HPDE6-E6E7 (cell line): ENCODE measurements around the gene VARS1.
A peak's percentile ranks its signal among the peaks of the same experiment; 100 is the strongest.
"Not testable (repeated sequence)": the region's sequence is repeated elsewhere in the genome, so short reads cannot be mapped to it uniquely, and the experiment has no call there.

Experiments used
- DNase-seq: peaks from one replicate; pipeline ENCODE4 v3.0.0; 2011; ENCODE audit warnings: missing footprints; ENCODE audit errors: extremely low spot score

Gene VARS1

GRCh38 chr6:31794294-31794865, 1.2 kb downstream of the VARS1 start:
- DNase-seq, result peak; percentile 42

DNA sequence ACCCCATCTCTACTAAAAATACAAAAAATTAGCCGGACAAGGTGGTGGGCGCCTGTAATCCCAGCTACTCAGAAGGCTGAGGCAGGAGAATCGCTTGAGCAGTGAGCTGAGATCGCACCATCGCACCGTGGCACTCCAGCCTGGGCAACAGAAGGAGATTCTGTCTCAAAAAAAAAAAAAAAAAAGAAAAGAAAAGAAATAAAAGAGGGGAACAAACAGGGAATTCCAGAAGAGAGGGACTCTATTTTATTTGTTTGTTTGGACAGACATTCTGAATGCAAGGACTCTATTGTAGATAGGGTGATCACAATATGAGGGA, 1.7 kb downstream of the VARS1 start:
- DNase-seq, result not testable (repeated sequence)

DNA sequence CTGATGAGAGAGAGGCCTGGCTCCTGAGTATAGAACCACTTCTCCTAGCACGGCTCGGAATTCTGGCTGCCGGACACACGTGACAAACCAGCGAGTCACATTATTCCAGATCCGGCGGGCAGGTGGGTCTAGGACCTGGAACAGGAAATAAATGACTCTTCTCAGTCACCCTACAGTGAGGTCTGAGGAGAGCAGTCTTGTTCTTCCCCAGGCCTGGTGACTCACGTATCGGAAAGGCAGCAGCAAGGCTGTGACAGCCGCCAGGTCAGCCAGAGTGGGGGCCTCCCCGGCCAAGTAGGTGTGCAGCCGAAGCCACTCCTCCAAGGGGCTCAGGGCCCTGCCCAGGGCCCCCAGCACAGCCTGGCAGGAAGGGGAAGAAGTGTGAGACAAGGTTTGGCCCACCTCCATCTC, 2.8 kb downstream of the VARS1 start:
- peak; percentile 92 for DNase-seq

- DNase-seq, result no peak
Observed at GRCh38 chr6:31792090-31792374, 3.5 kb downstream of the VARS1 start.

DNA sequence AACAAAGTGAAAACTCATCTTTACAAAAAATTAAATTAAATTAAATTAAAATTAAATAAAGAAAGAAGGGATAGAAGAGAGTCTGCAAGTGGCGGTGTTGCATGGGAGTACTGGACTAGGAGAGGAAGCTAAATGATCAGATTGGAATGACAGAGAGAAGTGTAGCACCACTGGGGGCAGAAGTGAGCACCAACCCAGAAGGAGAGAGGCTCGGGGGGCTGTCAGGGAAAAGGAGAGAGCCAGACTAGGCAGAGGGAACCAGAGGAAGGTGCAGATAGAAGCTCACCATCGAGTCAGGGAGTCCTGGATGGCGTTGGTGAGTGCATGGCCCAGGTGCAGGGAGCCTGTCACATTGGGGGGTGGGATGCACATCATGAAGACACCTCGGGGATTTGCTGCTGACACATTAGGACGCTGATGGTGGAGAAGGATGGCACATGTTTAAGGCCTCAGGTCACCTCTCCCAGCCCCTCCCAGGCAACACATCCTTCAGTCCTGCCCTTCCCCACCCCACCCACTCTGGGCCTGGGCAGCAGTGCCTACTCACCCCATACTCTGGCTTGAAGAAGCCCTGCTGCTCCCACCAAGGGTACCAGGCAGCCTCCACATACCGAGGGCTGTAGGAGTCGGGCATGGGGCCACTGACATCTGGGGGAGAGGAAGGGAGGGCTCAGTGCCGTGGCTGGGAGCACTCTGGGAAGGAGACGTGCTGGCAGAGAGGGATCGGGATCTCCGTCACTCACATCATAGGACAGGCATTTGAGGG, 4.0 kb downstream of the VARS1 start:
- no peak for DNase-seq

DNA sequence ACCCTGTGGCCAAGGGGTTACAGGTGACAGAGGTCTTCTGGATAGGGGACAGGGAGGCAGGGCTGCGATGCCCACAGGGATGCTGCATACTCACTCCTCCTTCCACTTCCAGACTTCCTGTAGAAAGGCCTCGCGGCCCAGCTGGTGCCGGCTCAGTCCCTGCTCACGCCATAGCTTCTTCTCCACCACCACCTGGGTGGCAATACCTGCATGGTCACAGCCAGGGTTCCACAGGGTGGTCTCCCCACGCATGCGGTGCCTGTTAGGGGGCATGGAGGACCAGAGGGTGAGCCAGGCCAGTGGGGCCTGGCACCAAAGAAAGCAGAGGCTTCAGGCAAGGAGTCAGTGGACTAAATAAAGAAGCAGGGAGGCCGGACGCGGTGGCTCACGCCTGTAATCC, 10.1 kb downstream of the VARS1 start:
- no peak for DNase-seq

- no peak for DNase-seq
Observed at GRCh38 chr6:31784098-31784925, 11.2 kb downstream of the VARS1 start.

GRCh38 chr6:31782126-31782855, 13.3 kb downstream of the VARS1 start:
- DNase-seq, result no peak

DNA sequence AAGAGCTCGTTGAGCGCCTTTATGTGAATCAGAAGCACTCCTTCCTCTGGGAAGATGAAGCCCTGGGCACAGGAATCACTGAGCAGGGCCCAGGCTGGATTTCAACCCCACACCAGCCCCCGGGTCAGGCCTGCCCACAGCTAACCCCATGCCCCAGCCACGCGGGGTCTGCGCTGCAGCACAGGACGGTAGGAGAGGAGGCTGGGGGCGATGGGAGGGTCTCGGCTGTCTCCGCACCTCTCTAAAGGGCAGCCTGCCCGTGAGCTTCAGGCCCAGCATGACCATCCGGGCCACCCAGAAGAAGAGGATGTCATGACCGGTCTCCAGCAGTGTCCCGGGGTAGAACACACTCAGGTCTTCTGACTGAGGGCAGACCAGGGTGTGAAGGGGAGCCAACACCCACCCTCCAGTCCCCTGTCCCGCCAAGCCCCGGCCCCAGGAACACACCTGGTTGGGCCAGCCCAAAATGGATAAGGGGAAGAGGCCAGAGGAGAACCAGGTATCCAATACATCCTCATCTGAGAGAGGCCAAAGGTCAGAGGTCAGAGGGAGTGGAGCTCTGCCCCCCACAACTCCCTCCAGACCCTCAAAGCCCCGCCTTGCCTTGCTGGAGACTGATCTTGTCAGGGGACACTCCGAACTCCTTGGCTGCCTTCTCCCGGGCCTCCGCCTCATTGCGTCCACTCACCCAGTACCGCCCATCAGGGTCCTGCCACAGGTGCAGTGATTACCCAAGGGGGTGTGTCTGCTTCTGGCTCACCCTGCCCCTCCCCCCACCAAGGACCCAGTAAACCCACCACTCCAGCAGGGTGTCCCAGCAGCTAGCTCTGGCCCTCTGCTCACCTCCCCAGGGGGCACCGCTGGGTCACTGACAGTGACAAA, 14.1 kb downstream of the VARS1 start:
- no peak for DNase-seq

DNA sequence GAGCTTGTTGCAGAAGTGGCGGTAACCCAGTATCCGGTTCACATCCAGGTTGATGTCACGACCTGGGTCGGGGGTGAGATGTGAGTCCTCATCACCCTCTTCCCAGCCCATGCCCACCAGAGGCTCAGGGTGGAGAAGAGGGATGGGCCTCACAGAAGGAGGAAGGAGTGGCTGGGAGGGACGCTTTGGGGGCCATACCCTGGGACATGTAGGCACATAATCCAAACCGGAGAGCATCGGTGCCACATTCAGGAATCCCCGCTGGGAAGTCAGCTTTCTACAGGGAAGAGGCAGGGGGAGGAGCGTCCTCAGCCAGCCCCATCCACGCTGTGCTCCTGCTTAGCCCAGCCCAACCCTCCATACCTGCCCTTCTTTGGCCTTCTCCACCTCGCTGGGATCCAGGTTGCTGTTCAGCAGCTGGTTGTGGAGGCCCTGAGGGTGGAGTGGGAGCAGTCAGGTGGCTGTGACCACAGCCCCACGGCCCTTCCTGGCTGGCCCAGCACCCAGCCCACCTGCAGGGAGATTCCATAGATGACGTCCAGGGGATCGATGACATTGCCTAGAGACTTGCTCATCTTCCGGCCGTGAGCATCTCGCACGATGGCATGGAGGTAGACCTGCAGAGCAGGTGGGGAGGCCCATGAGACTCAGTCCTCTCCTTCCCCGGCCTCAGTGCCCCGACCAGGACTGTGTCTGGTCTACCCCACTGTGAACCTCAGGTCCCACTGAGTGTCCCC, 14.9 kb downstream of the VARS1 start:
- no peak for DNase-seq

DNA sequence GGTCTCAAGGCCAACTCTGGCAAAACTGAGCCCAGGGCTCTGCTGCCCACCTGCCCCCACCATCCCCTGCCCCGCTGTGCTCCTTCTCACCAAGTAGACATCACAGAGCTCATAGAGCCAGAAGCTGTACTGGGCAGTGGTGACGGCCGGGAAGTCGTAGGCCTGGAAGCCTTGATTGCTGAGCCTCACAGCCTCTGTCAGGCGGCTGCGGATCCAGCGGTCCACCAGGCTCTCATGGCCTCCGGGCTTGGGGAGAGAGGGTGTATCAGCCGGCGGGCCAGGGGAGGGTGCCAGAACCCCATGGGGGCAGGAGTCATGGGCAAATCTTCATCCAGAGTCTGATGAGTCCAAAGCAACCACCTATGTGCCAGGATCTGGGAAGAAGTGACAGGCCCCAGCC, 15.6 kb downstream of the VARS1 start:
- DNase-seq, result no peak

DNA sequence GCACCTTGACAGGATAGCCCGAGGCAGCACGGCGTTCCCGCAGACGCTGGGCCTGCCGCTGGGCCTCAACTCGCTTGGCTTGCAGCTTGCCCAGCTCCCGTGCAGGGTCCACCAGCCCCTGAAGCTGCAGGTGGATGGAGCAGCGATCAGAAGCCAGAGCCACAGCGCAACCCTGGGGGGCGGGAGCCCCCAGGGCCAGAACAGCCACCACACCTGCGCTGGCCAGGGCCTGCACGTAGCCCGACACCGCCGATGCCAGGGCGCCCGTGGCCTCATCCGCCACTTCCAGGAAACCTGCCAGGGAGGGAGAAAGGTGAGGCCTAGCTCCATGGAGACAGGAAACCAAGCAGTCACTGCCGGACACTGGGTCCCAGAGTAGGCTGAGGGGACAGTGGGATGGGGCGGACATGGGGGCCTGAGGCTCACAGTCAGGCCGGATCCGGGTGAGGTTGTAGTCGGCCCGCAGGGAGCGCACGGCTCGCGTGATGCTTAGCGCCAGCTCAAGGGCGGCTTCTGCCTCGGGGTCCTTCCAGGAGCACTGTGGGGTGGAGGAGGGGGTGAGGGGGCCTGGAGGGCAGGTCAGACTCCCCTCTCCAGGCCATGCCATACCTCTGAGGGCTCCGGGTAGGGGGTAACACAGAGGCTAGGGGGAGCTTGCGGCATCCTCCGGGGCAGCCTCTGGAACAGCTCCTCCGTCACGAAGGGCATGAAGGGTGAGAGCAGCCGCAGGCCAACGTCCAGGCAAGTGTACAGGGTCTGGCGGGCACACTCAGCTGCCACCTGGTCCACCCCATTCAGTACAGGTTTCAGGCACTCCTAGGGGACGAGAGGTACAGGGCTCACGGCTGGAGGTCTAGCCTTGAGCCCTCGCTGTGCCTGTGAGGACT, 16.3 kb downstream of the VARS1 start:
- no peak for DNase-seq

GRCh38 chr6:31778193-31778592, 17.4 kb downstream of the VARS1 start:
- no peak for DNase-seq

GRCh38 chr6:31777667-31778050, 17.9 kb downstream of the VARS1 start:
- no peak for DNase-seq

- peak; percentile 93 for DNase-seq
Observed at GRCh38 chr6:31776989-31777666, 18.4 kb downstream of the VARS1 start, which contains the start of gene VWA7. VWA7 (minus strand) TSS chr6:31777328; CDS start chr6:31776779, 549 bp downstream.

- DNase-seq, result no peak
Observed at GRCh38 chr6:31776485-31776988, 19.0 kb downstream of the VARS1 start.

- DNase-seq, result no peak
Observed at GRCh38 chr6:31775633-31776484, 19.7 kb downstream of the VARS1 start.

DNA sequence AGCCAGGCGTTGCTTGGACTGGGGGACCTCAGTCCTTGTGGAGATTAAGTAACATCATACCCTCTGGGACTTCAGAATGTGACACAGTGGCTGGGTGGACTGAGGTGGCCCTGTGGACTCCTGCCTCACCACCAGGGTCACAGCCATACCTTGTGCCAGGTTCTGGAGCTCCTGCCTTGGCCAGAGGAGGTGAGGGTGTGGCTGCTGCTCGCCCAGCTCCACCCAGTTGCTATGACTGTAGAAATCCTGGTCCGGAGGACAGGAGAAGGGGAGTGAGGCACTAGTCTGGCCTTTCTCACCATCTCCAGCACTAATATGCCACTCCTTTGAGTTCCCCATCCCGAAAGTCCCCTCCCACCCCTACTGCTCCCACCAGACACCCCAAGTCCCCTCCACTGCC, 20.4 kb downstream of the VARS1 start:
- DNase-seq, result peak; percentile 37
